H1 (cell line): ENCODE data around the gene ZPR1. TPM values are rescaled to one million over a fixed set of nuclear protein-coding genes. Genes with fewer than 3 reads are reported as not detected.

Source experiments
- CREB1 ChIP-seq: IDR thresholded peaks from 2 replicates; pipeline ENCODE4 v1.6.1; 2012; ENCODE audit warnings: inconsistent platforms
- CTCF ChIP-seq, 3 experiments: IDR thresholded peaks; 1 replicate in 2 of 3; 2 replicates in 1 of 3; pipeline versions ENCODE4 v1.5.1 to v1.6.1; 2011; ENCODE audit warnings: low read length in 3 of 3, mild to moderate bottlenecking in 3 of 3, inconsistent platforms in 2 of 3, low read depth in 1 of 3, moderate library complexity in 1 of 3; ENCODE audit not compliant: insufficient read depth in 1 of 3; ENCODE audit errors: control extremely low read depth in 1 of 3
- EZH2 ChIP-seq: fragments of 200-600 bp; sonication (generic); IDR thresholded peaks from 2 replicates; pipeline ENCODE4 v1.7.1; 2012; ENCODE audit warnings: low read depth, mild to moderate bottlenecking, moderate library complexity, low read length, inconsistent platforms; ENCODE audit not compliant: severe bottlenecking
- PHF8 ChIP-seq: fragments of 200-600 bp; sonication (generic); conservative IDR thresholded peaks from 2 replicates; pipeline ENCODE4 v1.7.1; 2012; ENCODE audit warnings: low read depth, mild to moderate bottlenecking, inconsistent platforms, low read length, moderate library complexity
- SIRT6 ChIP-seq: IDR thresholded peaks from one replicate; pipeline ENCODE4 v1.7.1; 2012; ENCODE audit warnings: low read length, inconsistent platforms
- SP1 ChIP-seq: IDR thresholded peaks from 2 replicates; pipeline ENCODE4 v1.6.1; 2011; ENCODE audit warnings: low read depth, low read length
- TBP ChIP-seq: IDR thresholded peaks from 2 replicates; pipeline ENCODE4 v1.6.1; 2011; ENCODE audit warnings: low read depth, low read length, improper control_type of control experiment
- USF2 ChIP-seq: IDR thresholded peaks from 2 replicates; pipeline ENCODE4 v1.6.1; 2011; ENCODE audit warnings: low read length, improper control_type of control experiment
- polyA plus RNA-seq, 7 experiments: library from polyadenylated mRNA; depleted of rRNA in 3 of 7; stranded (reverse) in 5 of 7; unstranded in 2 of 7; fragments of >200 nt in 5 of 7; fragments of 200-250 nt in 2 of 7; gene quantifications; 1 replicate in 5 of 7; 2 replicates in 1 of 7; 4 replicates in 1 of 7; pipeline versions ENCODE4 v1.2.1 to v1.2.3, GENCODE V29; 2011 to 2013; ENCODE audit warnings: missing spikeins in 2 of 7, mixed read lengths in 2 of 7
- total RNA-seq: library from RNA; stranded (reverse); fragmentation: NEBNext Ultra II Directional; extraction: Animal tissue kit (Norgen Biotek cat#: 25700); gene quantifications from 2 replicates; pipeline ENCODE4 v1.2.1, GENCODE V29; 2021

The ZPR1 gene
- total and polyA plus RNA-seq, 2 of the 8 experiments (the other 6 are each of a cell fraction or from before 2014, with no cell fraction given), result 36.7 to 70.5 TPM

- no peak for TF ChIP-seq TBP
- no peak for TF ChIP-seq EZH2
- no peak for TF ChIP-seq CREB1
- TF ChIP-seq PHF8, result no peak
- TF ChIP-seq SP1, result no peak
- no peak for TF ChIP-seq SIRT6
- no peak for TF ChIP-seq CTCF (IDR thresholded peaks at IDR 0.05; ENCODE audit: control extremely low read depth in 1 of 3, insufficient read depth in 1 of 3, low read depth in 1 of 3, low read length in 3 of 3)
- no peak for TF ChIP-seq USF2
These were observed 48.8 kb upstream of the ZPR1 start (continued) for GRCh38 chr11:116836632-116836991.
